Kidney (tissue), 14 donors: ENCODE results near the gene HTR3B. TPM values are rescaled to one million over a fixed set of nuclear protein-coding genes. Genes with fewer than 3 reads are reported as not detected.
A peak's percentile ranks its signal among the peaks of the same experiment; 100 is the strongest.

Experiments used
- DNase-seq, 5 donors: peaks; one replicate each; pipeline ENCODE4 v3.0.0-alpha.2; 2013 to 2020
- FAIRE-seq: peaks from 2 replicates; lab custom pipeline; 2012; peaks lifted over from hg19 to GRCh38; lab: Jason Lieb, UNC
- H3K27ac ChIP-seq, 2 donors: one replicate each; pipeline ENCODE4 v1.7.0; 2013; ENCODE audit warnings: low read depth in 2 of 2, low read length in 2 of 2, inconsistent platforms in 1 of 2
- H3K27me3 ChIP-seq: one replicate; pipeline ENCODE4 v1.7.1; 2013; ENCODE audit warnings: low read length, inconsistent platforms; ENCODE audit not compliant: control insufficient read depth, insufficient read depth
- H3K36me3 ChIP-seq, 3 donors: one replicate each; pipeline versions ENCODE4 v1.7.0 to v1.7.1; 2013; ENCODE audit warnings: low read length in 3 of 3, control low read depth in 1 of 3, inconsistent platforms in 1 of 3; ENCODE audit not compliant: insufficient read depth in 3 of 3, control insufficient read depth in 2 of 3
- H3K4me1 ChIP-seq, 3 donors: one replicate each; pipeline versions ENCODE4 v1.7.0 to v1.7.1; 2013; ENCODE audit warnings: low read length in 3 of 3, inconsistent platforms in 1 of 3, low read depth in 1 of 3; ENCODE audit not compliant: control insufficient read depth in 2 of 3, insufficient read depth in 2 of 3
- H3K4me3 ChIP-seq, 3 donors: one replicate each; pipeline versions ENCODE4 v1.7.0 to v1.8.1; 2013; ENCODE audit warnings: low read length in 3 of 3, control low read depth in 1 of 3, inconsistent platforms in 1 of 3
- H3K9ac ChIP-seq, 3 donors: one replicate each; pipeline versions ENCODE4 v1.7.0 to v1.7.1; 2013; ENCODE audit warnings: low read length in 3 of 3, control low read depth in 1 of 3, inconsistent platforms in 1 of 3
- H3K9me3 ChIP-seq, 3 donors: one replicate each; pipeline versions ENCODE4 v1.7.0 to v1.7.1; 2013; ENCODE audit warnings: low read length in 3 of 3, control low read depth in 1 of 3, inconsistent platforms in 1 of 3; ENCODE audit not compliant: control insufficient read depth in 2 of 3, insufficient read depth in 1 of 3
- intact Hi-C: fragments of 100-400 bp; cut with DNase I; formaldehyde crosslinking; loops from one replicate; pipeline ENCODE4 v1.11.1; 2022
- polyA plus RNA-seq: library from polyadenylated mRNA; stranded (reverse); fragments of 350-450 nt; fragmentation: Illumina TruSeq; extraction: RNeasy Lipid Tissue Mini Kit (QIAGEN cat#74804); gene quantifications from one replicate; pipeline ENCODE4 v1.2.3, GENCODE V29; 2014; ENCODE audit warnings: low read depth, low replicate concordance; ENCODE audit not compliant: insufficient read depth
- total RNA-seq: library from RNA; stranded (reverse); fragmentation: NEBNext Ultra II Directional; extraction: Animal tissue kit (Norgen Biotek cat#: 25700); gene quantifications from one replicate; pipeline ENCODE4 v1.2.1, GENCODE V29; 2021
- TF ChIP-seq, protein P1 (sequence below): IDR thresholded peaks from 3 replicates; pipeline ENCODE4 v1.5.1; 2012; ENCODE audit warnings: mild to moderate bottlenecking, moderate library complexity, borderline replicate concordance; ENCODE audit not compliant: insufficient read depth; ENCODE audit errors: extremely low read depth
- donor health status: control.
- donor health status: control.
- donor health status: control.
- donor health status: control.
- donor health status: control.
- donor health status: DM: yes; HTN: yes; CAD: no.
- donor health status: Normal renal cell carcinoma (clear cell type).

The HTR3B gene
- total and polyA plus RNA-seq, 2 donors from 2014 or later, result 0.16 TPM; not detected in 1

GRCh38 chr11:113896156-113896879 lies 8.3 kb upstream of the HTR3B start:
- H3K9ac ChIP-seq, result no peak overlapping the region
- DNase-seq (peak in 3 of 5 donors; percentile 46 to 71 (median 62)), FAIRE-seq (no peak)
- TF ChIP-seq, protein P1, sequence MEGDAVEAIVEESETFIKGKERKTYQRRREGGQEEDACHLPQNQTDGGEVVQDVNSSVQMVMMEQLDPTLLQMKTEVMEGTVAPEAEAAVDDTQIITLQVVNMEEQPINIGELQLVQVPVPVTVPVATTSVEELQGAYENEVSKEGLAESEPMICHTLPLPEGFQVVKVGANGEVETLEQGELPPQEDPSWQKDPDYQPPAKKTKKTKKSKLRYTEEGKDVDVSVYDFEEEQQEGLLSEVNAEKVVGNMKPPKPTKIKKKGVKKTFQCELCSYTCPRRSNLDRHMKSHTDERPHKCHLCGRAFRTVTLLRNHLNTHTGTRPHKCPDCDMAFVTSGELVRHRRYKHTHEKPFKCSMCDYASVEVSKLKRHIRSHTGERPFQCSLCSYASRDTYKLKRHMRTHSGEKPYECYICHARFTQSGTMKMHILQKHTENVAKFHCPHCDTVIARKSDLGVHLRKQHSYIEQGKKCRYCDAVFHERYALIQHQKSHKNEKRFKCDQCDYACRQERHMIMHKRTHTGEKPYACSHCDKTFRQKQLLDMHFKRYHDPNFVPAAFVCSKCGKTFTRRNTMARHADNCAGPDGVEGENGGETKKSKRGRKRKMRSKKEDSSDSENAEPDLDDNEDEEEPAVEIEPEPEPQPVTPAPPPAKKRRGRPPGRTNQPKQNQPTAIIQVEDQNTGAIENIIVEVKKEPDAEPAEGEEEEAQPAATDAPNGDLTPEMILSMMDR, result peak; percentile 66
- no peaks in the 10 kb centered on the region for H3K36me3 ChIP-seq
- H3K4me3 ChIP-seq, result no peak overlapping the region
- H3K9me3 ChIP-seq, result no peaks in the 10 kb centered on the region
- no peak overlapping the region for H3K27ac ChIP-seq
- no peaks in the 10 kb centered on the region for H3K4me1 ChIP-seq
- intact Hi-C loops, result loop anchor here (10.0 kb wide), 1 partner anchor 368 kb away; no protein-coding TSS in a partner anchor
- no peaks in the 10 kb centered on the region for H3K27me3 ChIP-seq

GRCh38 chr11:113901141-113901540 lies 3.5 kb upstream of the HTR3B start:
- H3K27me3 ChIP-seq, result no peaks in the 10 kb centered on the region
- no peak overlapping the region for H3K27ac ChIP-seq
- FAIRE-seq, result no peak
- no peak overlapping the region for H3K9ac ChIP-seq
- no peaks in the 10 kb centered on the region for H3K9me3 ChIP-seq
- H3K4me3 ChIP-seq, result no peak overlapping the region
- no peak for DNase-seq
- no peaks in the 10 kb centered on the region for H3K36me3 ChIP-seq
- TF ChIP-seq, protein P1, result no peak
- no peaks in the 10 kb centered on the region for H3K4me1 ChIP-seq
- intact Hi-C loops, result no loop called here

DNA sequence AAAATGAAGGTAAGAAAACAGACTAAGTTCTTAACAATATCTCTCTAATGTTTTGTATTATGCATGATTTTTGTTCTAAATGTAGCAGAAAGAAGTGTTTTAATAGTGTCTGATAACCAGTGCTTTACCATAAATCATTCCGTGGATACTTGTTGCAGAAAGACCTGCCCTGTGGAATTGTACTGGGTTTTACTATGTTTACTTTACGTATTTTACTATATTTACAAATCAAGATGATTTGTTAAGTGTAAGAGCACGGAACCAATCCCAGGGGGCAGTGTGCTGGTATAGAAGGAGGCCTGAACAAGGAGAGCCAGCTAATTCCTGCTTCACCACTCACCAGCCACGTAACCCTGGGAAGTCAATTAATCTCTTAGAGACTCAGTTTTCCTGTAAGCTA lies 1.4 kb downstream of the HTR3B start:
- no peak overlapping the region for H3K27ac ChIP-seq
- H3K36me3 ChIP-seq, result no peaks in the 10 kb centered on the region
- intact Hi-C loops, result no loop called here
- DNase-seq (peak in 2 of 5 donors; percentile 26 to 27), FAIRE-seq (no peak)
- no peaks in the 10 kb centered on the region for H3K4me1 ChIP-seq
- no peaks in the 10 kb centered on the region for H3K9me3 ChIP-seq
- H3K9ac ChIP-seq, result no peak overlapping the region
- no peak overlapping the region for H3K4me3 ChIP-seq
- no peaks in the 10 kb centered on the region for H3K27me3 ChIP-seq
- TF ChIP-seq, protein P1, result no peak

- Histone ChIP-seq H3K36me3 (no peaks in the 10 kb centered on the region), H3K9ac (no peak overlapping the region), H3K4me3 (no peak overlapping the region), H3K9me3 (no peaks in the 10 kb centered on the region), H3K27ac (no peak overlapping the region), H3K4me1 (no peaks in the 10 kb centered on the region), H3K27me3 (no peaks in the 10 kb centered on the region)
- TF ChIP-seq, protein P1, result no peak
- intact Hi-C loops, result no loop called here
- FAIRE-seq (no peak), DNase-seq (no peak)
Observed at GRCh38 chr11:113906516-113906915, 1.9 kb downstream of the HTR3B start.
